C4-2B (cell line): ENCODE results near the gene ROR1.
"Not testable (repeated sequence)": the region's sequence is repeated elsewhere in the genome, so short reads cannot be mapped to it uniquely, and the experiment has no call there.

ENCODE experiments used
- H3K27ac ChIP-seq: fragments of 450-650 bp; 2 replicates; pipeline ENCODE4 v1.5.1; 2017
- CTCF ChIP-seq: fragments of 450-650 bp; conservative IDR thresholded peaks from 2 replicates; pipeline ENCODE4 v1.5.1; 2017; ENCODE audit warnings: mild to moderate bottlenecking
- ZFX ChIP-seq: fragments of 450-650 bp; IDR thresholded peaks from 2 replicates; pipeline ENCODE4 v1.6.1; 2017

ROR1 gene

GRCh38 chr1:64097859-64098258, 324.0 kb downstream of the ROR1 start:
- no peak overlapping the region for H3K27ac ChIP-seq
- no peak for TF ChIP-seq CTCF
- TF ChIP-seq ZFX: no peak

- no peak overlapping the region for H3K27ac ChIP-seq
- TF ChIP-seq CTCF: no peak
- no peak for TF ChIP-seq ZFX
These were observed 324.6 kb downstream of the ROR1 start for GRCh38 chr1:64098436-64098835.

- H3K27ac ChIP-seq: no peak overlapping the region
- no peak for TF ChIP-seq CTCF
- TF ChIP-seq ZFX: no peak
These were observed 325.2 kb downstream of the ROR1 start for GRCh38 chr1:64098846-64099582.

GRCh38 chr1:64100791-64101190, 327.0 kb downstream of the ROR1 start:
- no peak overlapping the region for H3K27ac ChIP-seq
- no peak for TF ChIP-seq CTCF
- no peak for TF ChIP-seq ZFX

- H3K27ac ChIP-seq: not testable (repeated sequence)
These were observed 330.8 kb downstream of the ROR1 start for GRCh38 chr1:64104585-64104984.

- H3K27ac ChIP-seq: no peak overlapping the region
- TF ChIP-seq ZFX (no peak), CTCF (no peak)
These were observed 333.3 kb downstream of the ROR1 start for GRCh38 chr1:64107118-64107519.

- no peak overlapping the region for H3K27ac ChIP-seq
- no peak for TF ChIP-seq ZFX
These were observed 333.8 kb downstream of the ROR1 start for GRCh38 chr1:64107632-64108031.

GRCh38 chr1:64110924-64111777, 337.3 kb downstream of the ROR1 start:
- TF ChIP-seq CTCF (no peak), ZFX (no peak)
- H3K27ac ChIP-seq: no peak overlapping the region
